AG04449 (cell line): ENCODE data around the gene CCR4.
"Not testable (repeated sequence)": the region's sequence is repeated elsewhere in the genome, so short reads cannot be mapped to it uniquely, and the experiment has no call there.

Experiments used
- CTCF ChIA-PET: fragments of 350-600 bp; formaldehyde crosslinking; extraction: SDS; loops from one replicate; lab custom pipeline; 2021; ENCODE audit warnings: antibody characterized with exemption; lab: Yijun Ruan, JAX
- POLR2A ChIA-PET: fragments of 400-600, 350-600 bp; formaldehyde crosslinking; extraction: SDS; loops from one replicate; lab custom pipeline; 2020; ENCODE audit warnings: antibody characterized with exemption, inconsistent platforms; lab: Yijun Ruan, JAX
- DNase-seq: peaks from one replicate; pipeline ENCODE4 v3.0.0-alpha.2; 2010; ENCODE audit warnings: low read depth, low spot score
- H3K4me3 ChIP-seq: 2 replicates; pipeline ENCODE4 v1.5.1; 2011; ENCODE audit warnings: low read depth, mild to moderate bottlenecking, control low read depth, low read length
- TF ChIP-seq, protein P1 (sequence below): IDR thresholded peaks from one replicate; pipeline ENCODE4 v1.5.1; 2011; ENCODE audit warnings: mild to moderate bottlenecking, moderate library complexity, low read length, control low read depth, inconsistent platforms; ENCODE audit not compliant: insufficient read depth; ENCODE audit errors: missing control alignments

CCR4 gene

DNA sequence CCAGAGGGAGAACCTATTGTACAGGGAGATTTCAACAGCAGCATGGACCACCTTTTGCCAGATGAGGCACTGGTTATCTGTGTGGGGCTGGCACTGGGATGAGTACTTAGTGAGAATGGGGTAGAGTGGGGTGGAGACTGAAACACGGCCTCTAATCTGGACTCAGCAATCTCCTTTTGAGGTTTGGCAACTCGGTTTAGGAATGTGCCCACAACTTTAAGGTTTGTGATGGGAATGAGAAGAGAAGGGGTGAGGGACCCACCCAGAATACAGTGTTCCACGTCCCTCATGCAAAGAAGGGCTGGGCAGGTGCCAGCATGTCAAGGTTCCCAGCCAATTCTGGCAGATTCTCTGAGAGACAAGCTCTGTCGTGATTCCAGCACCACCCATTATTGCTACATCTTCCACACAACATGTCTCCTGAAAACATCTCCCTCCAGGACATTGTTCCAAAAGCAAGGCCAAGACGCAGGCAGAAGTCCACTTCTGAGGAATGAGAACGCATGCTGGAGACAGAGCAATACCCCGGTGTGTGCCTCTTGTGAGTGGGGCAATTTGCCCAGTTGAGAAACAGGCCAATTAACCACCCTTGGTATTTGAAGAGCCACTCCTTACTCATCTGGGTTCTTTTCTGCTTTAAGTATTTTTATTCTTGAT is 37.5 kb upstream of the CCR4 start:
- no peak overlapping the region for H3K4me3 ChIP-seq
- TF ChIP-seq, protein P1, sequence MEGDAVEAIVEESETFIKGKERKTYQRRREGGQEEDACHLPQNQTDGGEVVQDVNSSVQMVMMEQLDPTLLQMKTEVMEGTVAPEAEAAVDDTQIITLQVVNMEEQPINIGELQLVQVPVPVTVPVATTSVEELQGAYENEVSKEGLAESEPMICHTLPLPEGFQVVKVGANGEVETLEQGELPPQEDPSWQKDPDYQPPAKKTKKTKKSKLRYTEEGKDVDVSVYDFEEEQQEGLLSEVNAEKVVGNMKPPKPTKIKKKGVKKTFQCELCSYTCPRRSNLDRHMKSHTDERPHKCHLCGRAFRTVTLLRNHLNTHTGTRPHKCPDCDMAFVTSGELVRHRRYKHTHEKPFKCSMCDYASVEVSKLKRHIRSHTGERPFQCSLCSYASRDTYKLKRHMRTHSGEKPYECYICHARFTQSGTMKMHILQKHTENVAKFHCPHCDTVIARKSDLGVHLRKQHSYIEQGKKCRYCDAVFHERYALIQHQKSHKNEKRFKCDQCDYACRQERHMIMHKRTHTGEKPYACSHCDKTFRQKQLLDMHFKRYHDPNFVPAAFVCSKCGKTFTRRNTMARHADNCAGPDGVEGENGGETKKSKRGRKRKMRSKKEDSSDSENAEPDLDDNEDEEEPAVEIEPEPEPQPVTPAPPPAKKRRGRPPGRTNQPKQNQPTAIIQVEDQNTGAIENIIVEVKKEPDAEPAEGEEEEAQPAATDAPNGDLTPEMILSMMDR, result no peak
- ChIA-PET POLR2A (no interaction called here), CTCF (no interaction called here)
- peak; percentile 12 for DNase-seq

DNA sequence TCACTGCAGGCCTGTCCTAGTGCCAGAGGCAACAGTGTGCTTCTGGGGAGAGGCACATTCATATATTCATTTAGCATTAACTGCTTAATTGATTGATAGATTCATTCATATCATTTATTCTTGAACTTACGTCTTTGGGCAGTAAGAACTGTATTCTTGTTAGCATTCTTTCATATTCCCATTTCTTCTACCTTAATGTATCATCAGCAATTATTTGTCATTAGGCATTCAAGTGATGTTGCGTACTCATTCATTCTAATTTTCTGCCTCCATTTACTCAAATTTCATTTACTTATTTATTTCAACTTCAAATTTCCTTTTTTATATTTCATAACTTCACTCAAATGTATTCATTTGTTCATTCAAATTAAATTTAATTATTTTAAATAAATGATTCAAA is 31.5 kb upstream of the CCR4 start:
- CTCF ChIA-PET, result interaction anchor here (1.1 to 1.2 kb wide), 2 partner anchors 13 to 16 kb away, joined by 3 read pairs; no protein-coding TSS in a partner anchor
- no peak for DNase-seq
- no peak overlapping the region for H3K4me3 ChIP-seq
- TF ChIP-seq, protein P1, result no peak
- POLR2A ChIA-PET, result no interaction called here

- no peak for DNase-seq
- TF ChIP-seq, protein P1, result no peak
- POLR2A ChIA-PET, result no interaction called here
- CTCF ChIA-PET, result interaction anchor here (0.9 to 1.2 kb wide), 4 partner anchors 11 to 188 kb away, joined by 3 to 6 read pairs (median 4); no protein-coding TSS in a partner anchor
- H3K4me3 ChIP-seq, result no peak overlapping the region
Observed at GRCh38 chr3:32922078-32922477, 29.4 kb upstream of the CCR4 start.

GRCh38 chr3:32930161-32930560 is 21.3 kb upstream of the CCR4 start:
- H3K4me3 ChIP-seq, result no peak overlapping the region
- DNase-seq, result no peak
- ChIA-PET CTCF (no interaction called here), POLR2A (no interaction called here)
- TF ChIP-seq, protein P1, result no peak

GRCh38 chr3:32931273-32931672 is 20.2 kb upstream of the CCR4 start:
- CTCF ChIA-PET, POLR2A ChIA-PET, H3K4me3 ChIP-seq, DNase-seq: not testable (repeated sequence)

DNA sequence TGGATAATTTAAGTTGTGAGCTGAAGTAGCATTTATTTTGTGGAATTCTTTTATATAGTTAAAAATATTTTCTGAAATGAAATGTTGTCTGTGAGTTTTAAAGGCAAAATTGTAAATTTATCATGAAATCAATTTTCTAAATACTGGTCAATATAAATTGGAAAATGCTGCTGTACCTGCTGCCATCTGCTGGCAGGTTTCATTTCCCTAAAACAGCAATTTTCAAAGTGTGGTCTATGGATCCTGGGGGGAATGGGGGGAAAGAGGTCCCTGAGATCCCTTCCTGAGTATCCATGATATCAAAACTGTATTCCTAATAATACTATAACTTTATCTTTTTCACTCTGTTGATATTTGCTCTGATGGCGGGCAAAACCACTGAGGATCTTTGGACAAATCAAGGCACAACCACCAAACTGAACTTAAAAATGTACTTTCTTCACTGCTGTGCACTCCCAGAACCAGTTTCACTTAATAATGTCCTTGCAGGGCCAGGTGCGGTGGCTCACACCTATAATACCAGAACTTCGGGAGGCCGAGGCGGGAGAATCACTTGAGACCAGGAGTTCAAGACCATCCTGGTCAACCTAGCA is 17.2 kb upstream of the CCR4 start:
- no peak overlapping the region for H3K4me3 ChIP-seq
- ChIA-PET POLR2A (no interaction called here), CTCF (interaction anchor here (0.7 to 4.4 kb wide), 16 partner anchors 8 to 211 kb away, joined by 3 to 60 read pairs (median 4); no protein-coding TSS in a partner anchor)
- no peak for DNase-seq
- TF ChIP-seq, protein P1, result peak; percentile 63
